AG09309 (cell line): ENCODE data around the gene ODAM.

Experiments
- DNase-seq: peaks from one replicate; pipeline ENCODE4 v3.0.0-alpha.2; 2010; ENCODE audit warnings: low read depth
- H3K4me3 ChIP-seq: 2 replicates; pipeline ENCODE4 v1.5.1; 2011; ENCODE audit warnings: mild to moderate bottlenecking, low read depth, low read length, moderate library complexity; ENCODE audit not compliant: control insufficient read depth
- CTCF ChIP-seq: IDR thresholded peaks from 2 replicates; pipeline ENCODE4 v1.5.1; 2011; ENCODE audit warnings: mild to moderate bottlenecking, low read depth, low read length, inconsistent platforms; ENCODE audit not compliant: insufficient read depth, control insufficient read depth; ENCODE audit errors: missing control alignments

ODAM gene

GRCh38 chr4:70251250-70251944 is 55.9 kb downstream of the ODAM start:
- H3K4me3 ChIP-seq: no peak overlapping the region
- TF ChIP-seq CTCF: no peak
- DNase-seq: no peak

GRCh38 chr4:70251945-70252277 is 56.4 kb downstream of the ODAM start:
- no peak for DNase-seq
- no peak for TF ChIP-seq CTCF
- no peak overlapping the region for H3K4me3 ChIP-seq
